Muscle of leg (tissue), 16 donors: ENCODE data around the gene VPS16. TPM values are rescaled to one million over a fixed set of nuclear protein-coding genes. Genes with fewer than 3 reads are reported as not detected.

Experiments
- DNase-seq: peaks from one replicate; pipeline ENCODE4 v3.0.0; 2013
- H3K27ac ChIP-seq: one replicate; pipeline ENCODE4 v1.5.1; 2013; ENCODE audit warnings: mild to moderate bottlenecking, low read length, control low read depth
- H3K27me3 ChIP-seq: one replicate; pipeline ENCODE4 v1.6.1; 2013; ENCODE audit warnings: low read length; ENCODE audit not compliant: control insufficient read depth, insufficient read depth
- H3K36me3 ChIP-seq: one replicate; pipeline ENCODE4 v1.6.1; 2013; ENCODE audit warnings: low read length; ENCODE audit not compliant: control insufficient read depth, insufficient read depth
- H3K4me1 ChIP-seq: one replicate; pipeline ENCODE4 v1.6.1; 2013; ENCODE audit warnings: low read length; ENCODE audit not compliant: control insufficient read depth, insufficient read depth
- H3K4me3 ChIP-seq: one replicate; pipeline ENCODE4 v1.5.1; 2013; ENCODE audit warnings: low read length, control low read depth
- H3K9me3 ChIP-seq: replicated peaks from 2 replicates; pipeline ENCODE4 v1.6.1; 2013; ENCODE audit warnings: low read depth, low read length; ENCODE audit not compliant: control insufficient read depth
- WGBS: methylation state at CpG from one replicate; pipeline ENCODE4 v1.1.5; 2013; ENCODE audit warnings: missing lambda C conversion rate; ENCODE audit not compliant: insufficient coverage; 5-methylcytosine and 5-hydroxymethylcytosine counted together
- long read RNA-seq, 11 donors: transcript quantifications; one replicate each; lab custom pipeline, GENCODE V29; 2026
- polyA plus RNA-seq, 8 donors: library from polyadenylated mRNA; unstranded; fragments of 120-200 nt; gene quantifications; one replicate each; pipeline versions ENCODE4 v1.2.1 to v1.2.3, GENCODE V29; 2013; ENCODE audit warnings: inconsistent platforms in 1 of 8, low replicate concordance in 1 of 8; ENCODE audit not compliant: insufficient read length in 8 of 8, insufficient read depth in 1 of 8
- total RNA-seq: library from RNA; stranded (reverse); fragments of 120-200 nt; gene quantifications from one replicate; pipeline ENCODE4 v1.2.4, GENCODE V29; 2013

The VPS16 gene
- 24.7 TPM for total RNA-seq
- polyA plus RNA-seq, result 10 to 100 TPM; 21.5 to 28.9 (median 23.6) TPM
- long read RNA-seq, donor 1, partial matches to known transcripts, result 0 of 1 reads
- long read RNA-seq, donor 1, other reads (novel, unspliced or antisense), result 0 of 1 reads
- long read RNA-seq, donor 2, result 0 reads
- long read RNA-seq, donor 3, partial matches to known transcripts, result 5 of 6 reads
- long read RNA-seq, donor 3, other reads (novel, unspliced or antisense), result 0 of 6 reads
- long read RNA-seq, donor 4, partial matches to known transcripts, result 0 of 5 reads
- long read RNA-seq, donor 4, other reads (novel, unspliced or antisense), result 0 of 5 reads
- long read RNA-seq, donor 5, transcript VPS16-202 (24 exons, 2,750 nt), result major isoform, 6 of 12 reads
- long read RNA-seq, donor 5, partial matches to known transcripts, result 5 of 12 reads
- long read RNA-seq, donor 5, other reads (novel, unspliced or antisense), result 0 of 12 reads
- long read RNA-seq, donor 6, transcript VPS16-202 (24 exons, 2,750 nt), result major isoform, 8 of 8 reads
- long read RNA-seq, donor 6, partial matches to known transcripts, result 0 of 8 reads
- long read RNA-seq, donor 6, other reads (novel, unspliced or antisense), result 0 of 8 reads
- long read RNA-seq, donor 7, partial matches to known transcripts, result 0 of 3 reads
- long read RNA-seq, donor 7, other reads (novel, unspliced or antisense), result 0 of 3 reads
- long read RNA-seq, donor 8, partial matches to known transcripts, result 0 of 3 reads
- long read RNA-seq, donor 8, other reads (novel, unspliced or antisense), result 0 of 3 reads
- long read RNA-seq, donor 9, partial matches to known transcripts, result 0 of 4 reads
- long read RNA-seq, donor 9, other reads (novel, unspliced or antisense), result 0 of 4 reads
- long read RNA-seq, donor 10, partial matches to known transcripts, result 0 of 5 reads
- long read RNA-seq, donor 10, other reads (novel, unspliced or antisense), result 0 of 5 reads
- long read RNA-seq, donor 11, partial matches to known transcripts, result 5 of 7 reads
- long read RNA-seq, donor 11, other reads (novel, unspliced or antisense), result 0 of 7 reads

GRCh38 chr20:2840138-2840966, at the start of gene VPS16, which contains the start of gene PCED1A:
Gene VPS16, plus strand, starts transcription at chr20:2840745. Its CDS starts 30 bp downstream, at chr20:2840775.
Gene PCED1A, minus strand, starts transcription at chr20:2840655. Its CDS starts 743 bp downstream, at chr20:2839912.
- peaks cover 15% of the 10 kb centered on the region for H3K4me1 ChIP-seq
- peaks cover 29% of the 10 kb centered on the region for H3K36me3 ChIP-seq
- WGBS, result 2% methylated on average over 88 of the region's 98 CpGs
- H3K27me3 ChIP-seq, result no peaks in the 10 kb centered on the region
- peak within 1 kb of the TSS; percentile 75 for H3K4me3 ChIP-seq
- DNase-seq, result peak; percentile 95
- H3K9me3 ChIP-seq, result no peaks in the 10 kb centered on the region
- peak within 1 kb of the TSS; percentile 85 for H3K27ac ChIP-seq

DNA sequence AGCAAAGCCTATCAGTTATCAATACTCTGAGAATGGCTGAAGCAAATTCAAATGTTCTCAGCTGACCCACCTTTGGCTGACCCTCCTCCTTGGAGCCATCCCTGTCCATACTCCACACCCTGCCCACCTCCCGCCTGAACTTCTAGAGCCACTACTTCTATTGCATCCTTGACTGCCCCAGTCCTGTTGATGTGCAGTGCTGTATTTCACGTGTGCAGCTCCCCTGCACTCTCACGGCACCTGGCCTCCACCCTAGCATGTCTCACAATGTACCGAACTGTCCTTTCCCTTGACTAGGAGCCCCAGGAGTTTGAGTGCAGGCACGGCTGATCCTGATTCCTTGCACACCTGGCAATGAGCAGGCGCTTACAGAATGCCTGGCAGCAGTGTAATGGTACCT, 47.1 kb upstream of the VPS16 start:
- H3K27ac ChIP-seq, result no peak overlapping the region
- no peaks in the 10 kb centered on the region for H3K9me3 ChIP-seq
- 76% methylated on average over 6 of the region's 6 CpGs for WGBS
- H3K4me1 ChIP-seq, result no peaks in the 10 kb centered on the region
- DNase-seq, result no peak
- H3K27me3 ChIP-seq, result no peaks in the 10 kb centered on the region
- no peak overlapping the region for H3K4me3 ChIP-seq
- H3K36me3 ChIP-seq, result peaks cover 26% of the 10 kb centered on the region

- Histone ChIP-seq H3K9me3 (no peaks in the 10 kb centered on the region), H3K27me3 (peaks cover under 1% of the 10 kb centered on the region), H3K4me1 (peaks cover 6% of the 10 kb centered on the region), H3K27ac (no peak overlapping the region), H3K4me3 (no peak overlapping the region), H3K36me3 (peaks cover 31% of the 10 kb centered on the region)
- 84% methylated on average over 22 of the region's 23 CpGs for WGBS
- no peak for DNase-seq
Measured at GRCh38 chr20:2794202-2794748, 46.3 kb upstream of the VPS16 start.

DNA sequence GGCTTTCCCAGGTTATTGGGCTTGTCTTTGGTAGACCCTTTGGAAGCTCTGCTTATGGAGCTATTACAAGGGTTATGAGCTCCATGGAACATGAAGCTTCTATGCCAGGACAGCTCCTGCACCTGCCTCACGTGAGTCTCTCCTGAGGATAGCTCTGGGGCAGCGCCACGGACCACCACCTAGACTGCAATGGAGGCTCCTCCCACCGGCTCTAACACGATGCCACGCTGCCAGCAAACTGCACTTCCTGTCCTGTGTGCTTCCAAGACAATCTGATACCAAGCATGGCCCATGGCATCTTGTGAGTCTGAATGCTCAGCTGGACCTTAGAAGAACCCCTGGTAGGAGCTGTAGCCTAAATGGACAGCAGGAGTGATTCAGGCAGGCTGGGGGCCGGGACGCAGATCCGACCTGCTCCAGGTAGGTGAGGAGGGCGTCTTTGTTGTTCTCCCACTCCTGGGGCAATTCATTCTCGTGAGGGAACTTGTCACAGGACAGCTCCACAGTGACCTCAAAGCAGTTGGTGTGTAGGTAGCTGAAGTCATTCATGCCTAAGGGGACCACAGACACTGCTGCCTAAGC, 45.6 kb upstream of the VPS16 start:
- H3K27me3 ChIP-seq, result peaks cover 6% of the 10 kb centered on the region
- WGBS, result 82% methylated on average over 10 of the region's 11 CpGs
- peaks cover 31% of the 10 kb centered on the region for H3K36me3 ChIP-seq
- H3K4me1 ChIP-seq, result peaks cover 12% of the 10 kb centered on the region
- no peak overlapping the region for H3K27ac ChIP-seq
- H3K9me3 ChIP-seq, result no peaks in the 10 kb centered on the region
- DNase-seq, result no peak
- no peak overlapping the region for H3K4me3 ChIP-seq

DNA sequence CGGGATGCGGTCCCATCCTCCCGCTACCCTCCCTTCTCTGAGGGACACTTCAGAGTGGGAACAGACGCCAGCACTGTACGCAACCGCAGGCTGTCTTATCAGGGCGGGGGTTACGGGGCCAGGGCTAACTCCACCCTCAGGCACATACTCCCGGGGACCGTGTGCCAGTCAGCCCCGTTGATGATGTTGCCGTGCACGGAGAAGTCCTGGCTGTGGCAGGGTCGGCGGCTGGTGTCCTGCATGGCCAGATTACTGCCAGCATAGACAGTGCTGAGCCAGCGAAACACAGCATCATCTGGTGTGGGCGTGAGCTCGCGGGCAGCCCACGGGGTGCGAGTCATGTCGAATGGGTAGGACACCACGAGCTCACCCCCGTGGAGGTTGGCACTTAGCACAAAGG, 45.1 kb upstream of the VPS16 start:
- DNase-seq, result no peak
- H3K9me3 ChIP-seq, result no peaks in the 10 kb centered on the region
- peaks cover 8% of the 10 kb centered on the region for H3K27me3 ChIP-seq
- H3K36me3 ChIP-seq, result peaks cover 31% of the 10 kb centered on the region
- peaks cover 14% of the 10 kb centered on the region for H3K4me1 ChIP-seq
- no peak overlapping the region for H3K4me3 ChIP-seq
- 88% methylated on average over 24 of the region's 24 CpGs for WGBS
- H3K27ac ChIP-seq, result no peak overlapping the region

GRCh38 chr20:2796011-2796660, 44.4 kb upstream of the VPS16 start:
- H3K4me3 ChIP-seq, result no peak overlapping the region
- peaks cover 18% of the 10 kb centered on the region for H3K4me1 ChIP-seq
- H3K27me3 ChIP-seq, result peaks cover 15% of the 10 kb centered on the region
- H3K27ac ChIP-seq, result no peak overlapping the region
- peaks cover 31% of the 10 kb centered on the region for H3K36me3 ChIP-seq
- WGBS, result 87% methylated on average over 19 of the region's 20 CpGs
- no peak for DNase-seq
- H3K9me3 ChIP-seq, result no peaks in the 10 kb centered on the region

DNA sequence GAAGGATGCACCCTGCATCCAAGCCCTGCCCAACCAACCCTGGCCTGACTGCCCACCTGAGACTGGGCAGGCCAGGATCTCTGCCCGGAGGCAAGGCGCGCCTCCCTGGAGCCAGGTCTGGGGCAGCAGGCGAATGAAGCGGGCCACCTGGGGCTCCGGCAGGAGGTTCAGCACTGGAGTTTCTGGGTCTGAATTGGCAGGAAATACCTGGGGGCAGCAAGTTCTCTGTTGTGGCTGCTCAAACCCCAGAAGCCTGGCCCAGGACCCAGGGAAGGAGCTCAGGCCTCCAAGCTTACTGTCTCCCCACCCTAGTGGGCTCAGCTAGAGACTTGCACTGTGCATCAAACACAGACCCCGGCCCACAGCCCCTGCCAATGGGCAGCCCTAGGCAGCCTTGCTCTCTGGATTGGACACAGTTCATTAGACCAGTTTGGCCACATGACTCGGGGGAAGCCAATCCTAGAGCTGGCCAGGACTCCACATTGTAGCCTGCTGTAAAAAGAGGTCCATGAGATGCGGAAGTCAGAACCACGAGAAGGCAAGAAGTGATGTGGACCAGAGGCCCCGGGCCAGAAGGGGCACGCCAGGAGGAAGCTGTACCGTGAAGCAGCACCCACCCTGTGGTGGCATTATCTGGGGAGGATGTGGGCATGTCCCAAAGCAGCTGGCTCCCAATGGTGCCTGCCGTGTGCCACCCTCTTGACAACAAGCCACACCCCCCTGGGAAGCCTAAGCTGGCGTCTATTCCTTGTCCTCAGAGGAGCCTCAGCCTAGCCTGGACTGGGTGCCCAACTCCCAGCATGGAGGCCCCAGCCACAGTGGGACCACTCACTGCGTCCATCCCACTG, 43.2 kb upstream of the VPS16 start:
- Histone ChIP-seq H3K27me3 (peaks cover 24% of the 10 kb centered on the region), H3K36me3 (peaks cover 31% of the 10 kb centered on the region)
- WGBS, result 85% methylated on average over 15 of the region's 16 CpGs

DNA sequence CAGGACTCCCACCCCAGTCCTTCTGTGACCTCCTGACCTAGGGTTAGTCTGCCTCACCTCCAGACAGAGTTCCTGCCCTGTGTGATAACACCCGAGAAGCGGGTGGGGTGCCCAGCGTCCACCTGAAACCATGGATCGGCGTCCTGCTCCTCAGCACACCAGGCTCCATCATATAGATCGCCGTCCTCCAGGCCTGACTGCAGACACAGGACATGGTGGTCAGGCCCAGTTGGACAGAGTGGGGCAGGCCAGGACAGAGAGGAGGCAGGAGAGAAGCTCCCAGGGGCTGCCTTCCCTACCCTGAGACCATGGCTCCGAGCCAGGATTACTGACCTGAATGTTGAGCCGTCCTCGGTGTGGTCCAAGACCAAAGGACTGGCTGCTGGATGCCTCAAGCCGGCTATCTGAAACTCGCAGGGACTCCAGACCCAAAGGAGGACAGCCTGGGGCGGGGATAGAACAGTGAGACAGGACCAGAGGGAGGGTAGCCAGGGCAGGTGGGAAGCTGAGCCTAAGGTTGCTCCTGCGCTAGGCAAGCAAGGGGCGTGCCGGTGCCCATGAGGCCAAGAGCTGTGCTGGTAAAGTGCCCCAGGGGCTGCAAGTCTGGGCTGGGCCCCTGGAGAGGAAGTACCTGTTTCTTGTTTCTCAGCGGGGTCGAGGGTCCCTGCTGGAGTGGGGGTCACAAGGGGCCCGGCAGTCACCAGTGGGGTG, 42.3 kb upstream of the VPS16 start:
- Histone ChIP-seq H3K4me1 (peaks cover 23% of the 10 kb centered on the region), H3K27ac (no peak overlapping the region), H3K36me3 (peaks cover 31% of the 10 kb centered on the region), H3K9me3 (no peaks in the 10 kb centered on the region), H3K27me3 (peaks cover 29% of the 10 kb centered on the region), H3K4me3 (no peak overlapping the region)
- DNase-seq, result no peak
- 75% methylated on average over 17 of the region's 19 CpGs for WGBS

More for the DNA sequence above, 43.2 kb upstream of the VPS16 start:
- Histone ChIP-seq H3K9me3 (no peaks in the 10 kb centered on the region), H3K4me3 (no peak overlapping the region), H3K4me1 (peaks cover 23% of the 10 kb centered on the region), H3K27ac (no peak overlapping the region)
- DNase-seq, result no peak
